ENCODE data around the gene DNMT3A.

DNA sequence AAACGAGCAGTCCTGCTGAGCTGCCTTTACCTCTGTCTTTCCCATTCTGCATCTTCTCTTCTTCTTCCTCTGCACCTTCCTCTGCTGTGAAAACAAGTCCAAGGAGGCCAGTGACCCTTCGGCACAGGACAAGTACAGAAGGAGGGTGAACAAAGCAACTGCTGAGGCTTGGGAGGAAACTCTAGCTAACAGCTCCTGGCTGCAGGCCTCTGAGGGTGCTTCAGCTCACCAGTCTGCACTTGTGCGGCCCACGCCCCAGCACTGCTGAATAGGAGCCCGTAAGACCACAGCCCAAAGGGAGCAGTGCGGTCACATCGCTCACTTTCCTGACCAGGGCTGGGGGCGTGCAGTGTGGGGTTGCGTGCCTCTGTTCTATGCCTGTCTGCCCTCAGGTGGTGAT lies 42.1 kb upstream of the DNMT3A start:
- TF ChIP-seq, protein P1, sequence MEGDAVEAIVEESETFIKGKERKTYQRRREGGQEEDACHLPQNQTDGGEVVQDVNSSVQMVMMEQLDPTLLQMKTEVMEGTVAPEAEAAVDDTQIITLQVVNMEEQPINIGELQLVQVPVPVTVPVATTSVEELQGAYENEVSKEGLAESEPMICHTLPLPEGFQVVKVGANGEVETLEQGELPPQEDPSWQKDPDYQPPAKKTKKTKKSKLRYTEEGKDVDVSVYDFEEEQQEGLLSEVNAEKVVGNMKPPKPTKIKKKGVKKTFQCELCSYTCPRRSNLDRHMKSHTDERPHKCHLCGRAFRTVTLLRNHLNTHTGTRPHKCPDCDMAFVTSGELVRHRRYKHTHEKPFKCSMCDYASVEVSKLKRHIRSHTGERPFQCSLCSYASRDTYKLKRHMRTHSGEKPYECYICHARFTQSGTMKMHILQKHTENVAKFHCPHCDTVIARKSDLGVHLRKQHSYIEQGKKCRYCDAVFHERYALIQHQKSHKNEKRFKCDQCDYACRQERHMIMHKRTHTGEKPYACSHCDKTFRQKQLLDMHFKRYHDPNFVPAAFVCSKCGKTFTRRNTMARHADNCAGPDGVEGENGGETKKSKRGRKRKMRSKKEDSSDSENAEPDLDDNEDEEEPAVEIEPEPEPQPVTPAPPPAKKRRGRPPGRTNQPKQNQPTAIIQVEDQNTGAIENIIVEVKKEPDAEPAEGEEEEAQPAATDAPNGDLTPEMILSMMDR (IDR thresholded peaks at IDR 0.05; ENCODE audit: control extremely low read depth in 1 of 3, insufficient read depth in 1 of 3, low read depth in 1 of 3, low read length in 3 of 3): no peak
- TF ChIP-seq GTF2F1 (IDR thresholded peaks at IDR 0.05; ENCODE audit: borderline replicate concordance, low read depth, low read length) (no peak), CBX8 (IDR thresholded peaks at IDR 0.05; ENCODE audit: borderline replicate concordance, low read depth, low read length) (no peak), POLR2AphosphoS5 (IDR thresholded peaks at IDR 0.05; ENCODE audit: low read depth, low read length) (no peak)
- TF ChIP-seq, protein P2, sequence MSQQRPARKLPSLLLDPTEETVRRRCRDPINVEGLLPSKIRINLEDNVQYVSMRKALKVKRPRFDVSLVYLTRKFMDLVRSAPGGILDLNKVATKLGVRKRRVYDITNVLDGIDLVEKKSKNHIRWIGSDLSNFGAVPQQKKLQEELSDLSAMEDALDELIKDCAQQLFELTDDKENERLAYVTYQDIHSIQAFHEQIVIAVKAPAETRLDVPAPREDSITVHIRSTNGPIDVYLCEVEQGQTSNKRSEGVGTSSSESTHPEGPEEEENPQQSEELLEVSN (IDR thresholded peaks at IDR 0.05): no peak
